Posterior vena cava (tissue), 2 donors: ENCODE results near the gene OLIG3. TPM values are rescaled to one million over a fixed set of nuclear protein-coding genes. Genes with fewer than 3 reads are reported as not detected.

ENCODE experiments used
- DNase-seq: peaks from one replicate; pipeline ENCODE4 v3.0.0-alpha.2; 2020; ENCODE audit warnings: low spot score
- intact Hi-C, 2 donors: fragments of 100-400 bp; cut with DNase I; formaldehyde crosslinking; loops; one replicate each; pipeline versions ENCODE4 v1.14.1 to v1.14.2; 2022 to 2023
- long read RNA-seq, 2 donors: library from polyadenylated mRNA; unstranded; transcript quantifications; one replicate each; pipeline ENCODE4 v2.0.0, GENCODE V29; 2020 to 2021
- total RNA-seq, 2 donors: library from RNA; stranded (reverse); fragmentation: NEBNext Ultra II Directional; extraction: Animal tissue kit (Norgen Biotek cat#: 25700); gene quantifications; one replicate each; pipeline ENCODE4 v1.2.1, GENCODE V29; 2021
- donor health status: DM: yes; HTN: yes; CAD: no.
- donor health status: DM: yes; HTN: yes; CAD: no.

OLIG3 gene
- not detected for total RNA-seq
- long read RNA-seq, donor 1 = 0 reads
- long read RNA-seq, donor 2 = 0 reads

DNA sequence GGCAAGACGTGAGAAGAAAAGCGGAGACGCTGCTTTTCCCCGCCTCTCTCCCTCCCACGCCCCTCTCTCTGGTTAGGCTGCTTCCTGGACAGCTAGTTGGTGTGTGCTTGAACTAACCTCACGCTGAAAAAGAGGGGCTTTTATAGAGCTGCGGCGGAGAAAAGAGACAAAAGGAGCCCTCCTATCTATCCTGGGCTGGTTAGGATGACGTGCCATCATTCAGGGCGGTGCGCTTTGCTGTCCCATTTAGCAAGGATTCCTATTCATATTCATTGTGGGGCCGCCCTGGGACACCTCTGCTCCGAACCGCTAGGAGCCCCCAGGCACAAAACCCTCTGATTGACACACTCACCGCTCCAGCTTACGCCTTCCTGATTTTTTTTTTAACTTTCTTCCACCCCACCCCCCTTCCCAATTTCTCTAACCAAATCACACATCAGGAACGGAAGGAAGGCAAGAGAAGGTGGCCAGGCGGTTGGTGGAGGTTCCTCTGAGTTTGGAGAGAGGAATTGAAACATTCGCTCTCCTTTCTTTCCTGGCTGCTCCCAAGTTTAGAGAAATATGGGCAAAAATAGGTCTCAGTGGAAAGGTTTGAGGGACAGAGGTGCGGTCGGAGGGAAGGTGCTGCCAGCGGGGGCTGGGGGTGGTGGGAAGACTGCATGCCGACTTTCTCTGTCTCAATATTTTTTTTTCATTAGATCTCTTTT is at the start of gene OLIG3:
OLIG3 (minus strand) TSS at position 114 of the 707 bp plus-strand sequence. CDS start 224 bp downstream, outside the sequence.
- intact Hi-C loops = no loop called here
- DNase-seq = no peak

DNA sequence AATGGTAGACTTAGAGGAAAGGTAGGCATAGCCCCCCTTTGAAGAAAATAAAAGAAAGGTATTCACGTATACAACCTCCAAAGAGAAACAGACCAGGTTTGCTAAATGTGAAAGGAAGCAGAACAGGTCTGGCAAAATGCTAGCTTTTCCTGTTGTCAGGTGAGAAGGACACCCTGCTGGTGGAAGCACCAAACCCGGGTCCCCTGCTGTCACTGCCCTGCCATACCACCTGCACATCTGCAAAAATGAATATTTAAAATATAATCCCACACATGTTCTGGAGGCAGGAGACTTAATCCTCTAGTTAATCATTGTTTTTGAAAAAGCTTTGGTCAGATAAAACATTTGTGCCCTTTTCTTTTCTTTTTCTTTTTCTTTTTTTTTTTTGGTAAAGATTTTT is 48.9 kb upstream of the OLIG3 start:
- DNase-seq = no peak
- intact Hi-C loops = no loop called here

DNA sequence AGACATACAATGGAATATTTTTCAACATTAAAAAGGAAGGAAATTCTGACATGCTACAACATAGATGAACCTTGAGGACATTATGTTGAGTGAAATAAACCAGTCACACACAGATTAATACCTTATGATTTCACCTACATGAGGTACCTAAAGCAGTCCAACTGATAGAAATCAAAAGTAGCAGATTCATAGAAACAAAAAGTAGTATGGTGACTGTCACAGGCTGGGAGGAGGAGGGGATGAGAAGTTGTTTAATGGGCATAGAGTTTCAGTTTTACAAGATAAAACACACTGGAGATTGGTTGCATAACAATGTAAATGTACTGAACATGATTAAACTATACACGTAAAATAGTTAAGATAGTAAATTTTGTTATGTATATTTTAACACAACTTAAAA is 48.5 kb upstream of the OLIG3 start:
- intact Hi-C loops = no loop called here
- DNase-seq = no peak

DNA sequence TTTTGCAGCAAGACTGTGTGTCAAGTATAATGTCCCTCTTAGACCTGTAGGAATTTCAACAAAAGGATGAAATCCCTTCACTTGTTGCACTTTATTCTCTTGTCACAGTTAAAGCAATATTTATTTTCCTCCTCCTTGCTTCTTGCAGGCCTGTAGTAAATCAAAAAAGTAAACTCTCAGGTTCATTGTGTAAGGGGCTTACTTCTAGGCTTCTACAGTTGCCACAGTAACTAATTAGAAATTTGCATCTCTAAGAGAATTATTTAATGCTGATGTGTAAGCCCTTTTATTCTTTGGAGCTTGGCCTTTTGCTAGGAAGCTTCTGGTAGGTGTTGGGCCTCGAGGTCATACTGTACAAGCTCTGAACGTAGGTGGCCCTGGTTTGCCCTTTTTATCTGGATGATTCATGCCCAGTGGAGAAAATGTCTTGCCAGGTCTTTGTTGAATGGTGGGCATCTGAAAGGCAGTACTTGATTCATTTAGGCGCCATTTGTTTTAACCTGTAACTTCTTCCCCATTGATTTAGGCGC is 47.4 kb upstream of the OLIG3 start:
- intact Hi-C loops = no loop called here
- DNase-seq = no peak

DNA sequence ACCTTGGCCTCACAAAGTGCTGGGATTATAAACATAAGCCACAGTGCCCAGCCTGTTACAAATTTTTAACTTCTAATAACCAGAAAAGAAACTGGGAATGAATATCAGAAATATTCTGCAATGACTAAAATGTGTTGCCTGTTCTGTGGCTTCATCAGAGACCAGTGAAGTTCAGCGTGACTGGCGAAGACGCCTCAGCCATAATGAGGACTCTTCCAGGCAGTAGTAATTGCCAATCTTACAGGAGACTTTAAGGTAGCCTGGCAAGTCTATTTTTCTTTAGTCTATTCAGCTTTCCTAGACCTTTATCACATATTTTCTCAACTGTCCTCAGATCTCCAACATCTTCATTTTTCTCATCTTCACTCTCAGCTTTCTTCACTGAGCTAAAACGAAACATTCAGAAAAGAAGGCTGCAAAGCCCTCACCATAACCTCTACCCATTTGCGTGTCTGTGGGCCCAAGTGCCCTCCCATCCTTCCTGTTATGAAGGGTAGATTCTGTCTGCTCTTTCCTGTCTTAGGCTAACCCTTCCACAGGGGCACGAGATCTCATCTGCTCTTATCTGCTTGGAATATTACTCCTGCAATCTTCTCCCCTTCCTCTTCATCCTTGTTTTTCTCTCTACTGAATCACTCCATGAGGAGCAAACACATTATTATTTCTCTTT is 42.0 kb upstream of the OLIG3 start:
- intact Hi-C loops = no loop called here
- no peak for DNase-seq

DNA sequence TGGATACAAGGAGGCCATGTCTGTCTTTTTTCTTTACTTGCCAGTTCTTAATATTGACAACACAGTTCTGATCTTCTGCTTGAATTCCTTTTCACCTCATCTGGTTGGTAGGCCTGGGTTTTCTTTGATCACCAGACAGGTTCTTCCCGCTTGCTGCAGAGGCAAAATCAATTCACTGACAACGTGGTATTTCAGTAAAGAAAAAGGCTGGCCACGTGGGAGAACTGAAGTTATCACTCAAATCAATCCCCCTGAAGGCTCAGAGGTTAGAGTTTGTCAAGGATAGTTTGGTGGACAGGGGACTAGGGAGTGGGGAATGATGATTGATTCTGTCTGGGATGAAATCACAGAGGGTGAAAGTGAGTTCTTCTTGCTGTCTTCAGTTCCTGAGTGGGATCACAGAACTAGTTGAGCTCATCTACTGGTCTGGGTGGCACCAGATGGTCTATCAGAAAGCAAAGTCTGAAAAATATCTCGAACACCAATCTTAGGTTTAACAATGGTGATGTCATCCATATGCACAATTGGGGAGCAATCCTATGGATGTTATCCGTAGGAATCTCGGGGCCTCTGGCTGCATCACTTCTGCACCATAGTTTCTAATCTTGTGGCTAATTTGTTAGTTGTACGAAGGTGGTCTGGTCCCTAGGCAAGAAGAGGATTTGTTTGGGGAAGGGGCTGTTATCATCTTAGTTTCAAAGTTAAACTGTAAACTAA is 37.3 kb upstream of the OLIG3 start:
- intact Hi-C loops = no loop called here
- no peak for DNase-seq

DNA sequence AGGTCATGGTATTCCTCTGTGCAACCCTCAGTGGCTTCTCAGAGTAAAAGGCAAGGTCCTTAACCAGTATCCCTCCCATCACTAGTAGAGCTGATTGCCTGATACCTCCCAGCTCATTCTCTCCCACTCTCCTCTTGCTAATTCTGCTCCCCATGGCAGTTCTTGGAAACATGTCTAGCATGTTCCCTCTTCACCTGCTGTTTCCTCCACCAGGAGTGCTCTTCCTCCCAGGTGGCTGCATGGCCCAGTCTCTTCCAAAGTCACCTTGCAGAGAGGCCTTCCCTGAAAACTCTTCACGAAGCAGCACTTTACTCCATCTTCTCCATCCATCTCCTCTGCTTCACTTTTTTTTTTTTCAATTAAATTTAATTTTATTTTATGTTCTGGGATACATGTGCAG is 36.2 kb upstream of the OLIG3 start:
- no peak for DNase-seq
- intact Hi-C loops = no loop called here

DNA sequence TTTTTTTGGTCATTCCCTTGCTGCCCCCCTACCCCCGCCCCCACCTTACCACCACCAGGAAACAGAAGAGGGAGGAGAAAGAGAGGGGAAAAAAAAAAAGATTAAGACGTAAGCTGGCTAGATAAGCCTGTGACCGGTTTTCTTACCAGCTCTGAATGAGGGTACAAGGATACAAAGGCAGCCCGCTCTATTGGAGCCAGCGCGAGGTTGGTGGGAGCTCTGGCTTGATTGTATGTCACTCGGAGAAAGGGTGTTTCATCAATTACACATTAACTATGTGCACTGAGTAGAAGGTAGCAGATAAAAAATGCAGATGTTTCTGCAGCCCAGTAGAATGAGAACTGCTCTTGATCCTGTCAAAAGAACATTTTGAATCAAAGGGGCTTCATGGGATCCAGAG is 28.6 kb upstream of the OLIG3 start:
- intact Hi-C loops = no loop called here
- DNase-seq = no peak

DNA sequence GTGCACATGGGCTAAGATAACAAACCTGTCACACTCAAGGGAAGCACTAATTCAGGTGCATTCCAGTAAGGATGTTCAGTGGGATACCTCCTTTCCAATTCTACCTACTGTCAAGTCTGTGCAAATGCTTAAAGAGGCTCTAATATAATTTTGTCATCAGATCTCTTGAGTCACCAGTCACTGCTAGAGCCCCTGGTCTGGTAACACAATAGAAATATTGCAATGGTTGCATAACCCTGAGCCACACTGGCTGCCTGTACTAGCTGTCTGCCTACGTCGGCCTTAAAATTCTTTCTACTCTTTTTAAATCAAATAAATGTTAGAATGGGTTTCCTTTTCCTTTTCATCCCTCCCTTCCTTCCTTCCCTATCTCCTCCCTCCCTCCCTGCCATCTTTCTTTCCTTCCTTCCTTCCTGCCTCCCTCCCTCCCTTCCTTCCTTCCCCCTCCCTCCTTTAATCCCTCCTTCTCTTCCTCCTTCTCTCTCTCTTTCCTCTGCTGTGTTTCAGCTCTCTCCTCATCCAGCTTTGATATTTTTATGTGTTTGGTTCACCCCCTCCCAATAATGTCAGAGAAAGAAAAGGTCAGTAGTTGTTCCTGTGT is 28.1 kb upstream of the OLIG3 start:
- no peak for DNase-seq
- intact Hi-C loops = no loop called here

DNA sequence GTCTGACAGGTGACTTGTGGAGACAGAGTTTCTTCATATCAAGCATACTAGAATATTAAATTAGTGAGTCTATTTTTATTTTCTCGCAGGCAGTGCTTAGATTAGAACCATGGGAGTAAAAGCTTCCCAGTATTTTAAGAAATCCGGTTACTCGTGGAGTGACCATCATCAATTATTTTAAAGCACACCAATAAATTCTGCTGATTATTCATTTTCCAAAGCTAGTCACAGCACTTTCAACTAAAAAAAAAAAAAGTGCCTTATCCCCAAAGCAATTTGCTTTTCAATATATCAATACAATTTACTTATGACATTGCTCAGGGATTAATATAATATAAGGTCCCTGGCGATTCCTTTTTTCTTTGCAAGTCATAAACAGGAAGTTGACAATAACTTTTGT is 26.3 kb upstream of the OLIG3 start:
- intact Hi-C loops = no loop called here

DNA sequence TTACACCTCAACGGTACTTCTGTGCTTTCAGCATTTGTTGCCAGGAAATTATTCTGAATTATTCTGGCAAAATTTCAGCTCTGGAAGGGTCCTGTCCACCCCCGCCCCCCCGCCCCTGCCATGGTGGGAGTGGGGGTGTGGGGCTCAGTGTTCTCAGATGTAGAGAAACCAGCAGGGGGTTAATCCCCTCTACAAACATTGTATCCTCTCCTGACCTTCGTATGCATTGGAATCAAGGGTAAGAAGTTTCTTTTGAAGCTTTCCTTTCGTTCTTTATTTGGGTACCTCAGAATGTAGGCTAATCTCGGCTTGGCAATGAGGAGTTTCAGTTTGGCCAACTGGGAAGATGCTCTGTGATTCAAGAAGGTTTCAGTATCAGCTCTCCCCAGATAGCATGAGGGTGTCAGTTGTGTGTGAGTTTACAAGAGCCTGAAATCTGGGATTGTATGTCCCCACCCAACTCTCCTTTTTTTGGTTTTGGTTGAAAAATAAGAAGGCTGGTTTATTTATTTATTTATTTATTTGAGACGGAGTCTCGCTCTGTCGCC is 25.5 kb upstream of the OLIG3 start:
- no peak for DNase-seq
- intact Hi-C loops = no loop called here

More for the DNA sequence above, 26.3 kb upstream of the OLIG3 start:
- no peak for DNase-seq

DNA sequence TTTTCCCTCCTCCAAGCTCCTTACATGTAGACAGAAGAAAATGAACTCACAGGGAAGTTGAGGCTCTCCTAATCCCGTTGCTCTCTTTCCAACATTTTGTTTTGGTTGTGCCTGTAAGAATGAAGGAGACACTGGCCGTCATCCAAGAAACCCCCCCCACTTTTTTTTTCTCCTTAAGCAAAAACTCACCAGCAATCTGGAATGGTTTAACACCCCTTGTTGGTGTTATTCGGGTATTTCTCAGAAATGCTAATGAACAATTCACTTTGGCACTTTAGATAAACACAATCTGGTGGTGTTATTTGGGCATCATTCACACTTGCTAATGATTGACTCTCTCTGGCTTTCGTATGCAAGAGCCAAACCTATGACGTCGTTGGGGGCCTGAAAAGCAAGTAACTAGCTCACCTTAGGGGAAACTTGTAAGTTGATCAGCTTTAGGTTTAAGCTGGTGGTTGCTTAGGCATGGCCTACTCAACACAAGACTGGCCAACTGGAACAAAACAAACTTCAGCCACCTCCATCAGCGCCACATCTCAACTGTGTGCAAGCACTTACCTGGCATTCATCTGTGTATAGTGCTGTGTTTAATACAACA is 24.3 kb upstream of the OLIG3 start:
- intact Hi-C loops = no loop called here

DNA sequence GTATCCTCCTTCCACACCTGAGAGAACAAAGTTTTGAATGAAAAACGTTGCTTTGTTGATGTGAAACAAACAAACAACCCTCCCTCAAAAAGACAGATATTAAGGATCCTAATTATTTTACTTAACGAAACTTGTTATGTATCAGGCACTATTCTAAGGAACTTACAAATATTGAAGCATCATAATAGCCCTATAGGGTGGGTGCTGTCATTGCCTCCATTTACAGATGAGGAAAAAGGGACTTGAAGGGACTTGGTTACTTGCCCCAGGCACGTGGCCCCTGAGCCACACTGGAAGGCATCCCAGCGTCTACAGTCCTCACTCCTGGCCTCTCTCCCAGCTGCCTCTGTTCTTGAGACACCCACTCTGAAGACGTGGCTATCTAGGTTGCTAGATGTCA is 20.2 kb upstream of the OLIG3 start:
- DNase-seq = no peak
- intact Hi-C loops = no loop called here

More for the DNA sequence above, 24.3 kb upstream of the OLIG3 start:
- no peak for DNase-seq

DNA sequence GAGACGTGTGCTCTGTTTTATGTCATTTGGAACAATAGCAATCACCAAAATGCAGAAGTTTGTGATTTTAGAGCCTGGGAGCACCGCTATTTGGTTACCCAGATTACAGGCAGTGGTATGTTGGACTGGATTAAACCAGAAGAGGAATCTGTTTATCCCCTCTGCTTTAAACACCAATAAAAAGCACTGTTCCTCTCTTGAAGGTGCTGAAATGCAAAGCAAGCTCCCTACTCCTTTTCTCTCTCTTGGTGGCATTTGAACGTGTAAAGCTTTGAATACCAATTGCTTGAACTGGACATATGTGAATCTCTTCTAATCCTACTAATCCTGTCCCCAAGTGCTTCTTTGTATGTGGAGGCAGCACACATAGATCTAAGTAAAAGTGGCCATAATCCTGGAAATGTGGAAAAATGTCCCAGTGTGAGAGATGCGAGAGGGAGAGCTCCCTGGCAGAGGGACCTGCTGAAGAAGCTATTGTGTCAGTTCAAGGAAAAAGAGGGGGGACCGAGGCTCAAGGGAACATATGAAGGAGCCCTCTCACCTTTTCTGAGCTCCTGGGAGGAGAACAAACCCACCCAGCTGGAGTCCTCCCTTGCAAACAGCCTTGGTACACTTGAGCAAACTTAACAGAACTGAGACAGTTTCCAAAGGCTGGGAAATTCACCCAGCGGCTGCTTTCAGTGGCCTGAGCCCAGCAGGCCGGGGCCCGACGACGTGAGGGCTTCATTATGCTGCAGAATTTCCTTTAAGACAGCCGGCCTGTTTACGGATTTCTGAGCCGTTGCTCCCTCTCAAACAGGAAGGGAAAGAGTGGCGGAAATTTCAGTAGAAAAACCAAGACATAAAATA is 18.8 kb upstream of the OLIG3 start:
- no peak for DNase-seq
- intact Hi-C loops = no loop called here

DNA sequence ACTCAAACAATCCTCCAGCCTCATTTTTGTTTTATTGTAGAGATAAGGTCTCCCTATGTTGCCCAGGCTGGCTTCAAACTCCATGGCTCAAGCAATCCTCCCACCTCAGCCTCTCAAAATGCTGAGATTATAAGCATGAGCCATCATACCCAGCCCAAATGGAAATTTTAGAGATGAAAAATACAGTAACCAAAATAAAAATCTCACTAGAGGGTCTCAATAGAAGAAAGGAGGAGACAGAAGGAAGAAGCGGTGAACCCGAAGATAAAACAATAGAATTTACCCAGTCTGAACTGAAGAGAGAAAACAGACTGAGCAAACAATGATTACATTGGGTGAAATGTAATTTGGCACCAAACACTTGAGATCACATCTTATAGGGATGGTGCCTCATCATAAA is 16.7 kb upstream of the OLIG3 start:
- intact Hi-C loops = no loop called here
- DNase-seq = no peak

DNA sequence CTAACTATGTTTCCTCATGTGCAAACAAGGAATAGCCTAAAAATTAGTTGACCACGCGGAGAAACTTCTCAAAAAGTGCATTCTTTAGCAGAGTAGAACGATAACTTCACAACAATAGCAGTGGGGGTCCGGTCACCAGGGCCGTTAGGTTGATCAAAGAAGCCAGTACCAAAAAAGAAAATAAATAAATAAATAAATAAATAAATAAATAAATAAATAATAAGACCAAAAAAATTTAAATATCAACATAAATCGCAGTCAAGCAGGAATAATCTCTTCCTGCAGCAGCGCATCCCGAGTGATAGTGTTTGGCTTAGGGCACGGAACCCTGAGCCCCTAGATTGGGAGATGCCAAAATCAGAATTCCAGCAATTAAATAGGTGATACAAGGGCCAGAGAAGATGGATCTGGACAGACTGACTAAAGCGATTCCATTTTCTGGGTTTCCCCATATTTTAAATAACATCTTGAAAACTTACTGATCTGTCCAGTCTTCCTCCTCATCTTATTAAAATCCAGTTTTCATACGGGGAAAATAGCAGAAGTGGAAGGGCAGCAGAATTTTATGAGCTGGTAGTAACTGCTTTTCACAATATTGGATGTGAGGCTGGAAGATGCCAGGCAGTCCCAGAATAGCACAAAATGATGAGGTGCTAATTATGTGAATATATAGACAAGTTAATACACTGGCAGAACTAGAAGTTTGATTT is 4.4 kb upstream of the OLIG3 start:
- intact Hi-C loops = no loop called here
- DNase-seq = no peak

DNA sequence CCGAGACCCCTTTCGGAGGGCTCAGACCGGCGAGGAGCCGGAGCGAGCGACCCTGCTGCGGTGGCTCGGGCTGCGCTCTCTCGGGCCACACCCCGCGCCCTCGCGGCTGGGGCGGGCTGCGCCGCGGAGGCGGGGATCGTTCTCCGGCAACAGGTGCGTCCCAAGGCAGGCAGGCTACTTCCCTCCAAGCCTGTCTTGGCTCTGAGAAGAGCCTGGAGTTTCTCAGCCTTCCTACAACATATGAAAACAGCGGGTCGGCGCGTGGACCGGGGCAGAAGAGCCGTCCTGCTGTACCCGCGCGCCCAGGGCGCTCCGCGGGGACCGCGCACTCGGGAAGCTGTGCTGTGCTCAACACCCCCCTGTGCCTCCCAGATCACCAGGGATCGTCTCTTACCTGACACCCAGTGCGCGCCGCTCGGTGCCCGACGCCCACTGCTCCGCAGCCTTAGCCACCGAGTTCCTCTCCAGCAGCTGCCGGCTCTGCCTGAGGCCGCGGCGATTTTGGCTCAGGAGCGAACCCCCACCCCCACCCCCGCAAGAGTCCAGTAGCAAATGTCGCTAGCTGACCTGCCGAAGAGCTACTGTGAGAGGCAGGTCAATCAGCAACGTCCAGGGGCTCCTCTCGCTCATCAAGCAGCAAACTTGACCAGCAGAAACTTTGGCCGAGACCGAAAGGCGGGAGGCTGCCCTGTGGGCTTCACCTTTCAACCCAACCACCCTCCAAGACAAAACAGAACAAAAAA is 3.7 kb upstream of the OLIG3 start:
- intact Hi-C loops = no loop called here
- no peak for DNase-seq
